Activated effector memory CD4-positive, alpha-beta T cell treated with Interleukin-2 at 50 U/mL for 16 hours (primary cell): ENCODE data around the gene AKR1C1.
"Not testable (repeated sequence)": the region's sequence is repeated elsewhere in the genome, so short reads cannot be mapped to it uniquely, and the experiment has no call there.

Experiments
- DNase-seq: peaks from one replicate; pipeline ENCODE4 v3.0.0-alpha.2; 2020

AKR1C1 gene

GRCh38 chr10:4984223-4984622 is 21.0 kb downstream of the AKR1C1 start:
- DNase-seq = no peak

DNA sequence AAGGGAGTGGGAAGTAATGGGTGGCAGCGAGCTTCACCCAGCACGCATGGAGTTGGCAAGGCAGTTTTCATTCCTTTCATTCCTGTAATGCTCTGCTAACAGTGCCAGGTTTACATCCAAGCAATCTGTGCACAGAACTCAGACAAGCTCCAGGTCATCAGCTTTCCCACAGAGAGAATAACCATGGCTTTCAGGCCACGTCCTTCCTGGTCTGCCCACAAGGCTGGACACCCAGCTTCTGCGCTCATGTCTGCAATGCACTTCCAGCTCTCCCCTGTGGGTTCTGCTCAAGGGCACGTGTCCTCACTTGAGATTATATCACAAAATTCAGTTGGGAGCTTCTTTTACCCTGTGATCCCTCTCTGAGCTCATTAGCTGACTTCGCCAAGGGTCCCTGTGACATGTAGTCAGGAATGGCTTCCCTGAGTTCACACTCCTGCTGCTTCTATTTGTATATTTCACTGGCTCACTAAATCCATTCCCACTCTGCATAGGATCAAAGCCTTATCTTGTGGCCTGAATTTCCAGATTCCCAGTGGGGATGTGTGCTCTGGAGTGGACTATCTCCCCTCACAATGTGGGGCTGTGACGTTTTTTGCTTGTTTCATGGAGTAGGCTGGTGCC is 21.9 kb downstream of the AKR1C1 start:
- DNase-seq = no peak

DNA sequence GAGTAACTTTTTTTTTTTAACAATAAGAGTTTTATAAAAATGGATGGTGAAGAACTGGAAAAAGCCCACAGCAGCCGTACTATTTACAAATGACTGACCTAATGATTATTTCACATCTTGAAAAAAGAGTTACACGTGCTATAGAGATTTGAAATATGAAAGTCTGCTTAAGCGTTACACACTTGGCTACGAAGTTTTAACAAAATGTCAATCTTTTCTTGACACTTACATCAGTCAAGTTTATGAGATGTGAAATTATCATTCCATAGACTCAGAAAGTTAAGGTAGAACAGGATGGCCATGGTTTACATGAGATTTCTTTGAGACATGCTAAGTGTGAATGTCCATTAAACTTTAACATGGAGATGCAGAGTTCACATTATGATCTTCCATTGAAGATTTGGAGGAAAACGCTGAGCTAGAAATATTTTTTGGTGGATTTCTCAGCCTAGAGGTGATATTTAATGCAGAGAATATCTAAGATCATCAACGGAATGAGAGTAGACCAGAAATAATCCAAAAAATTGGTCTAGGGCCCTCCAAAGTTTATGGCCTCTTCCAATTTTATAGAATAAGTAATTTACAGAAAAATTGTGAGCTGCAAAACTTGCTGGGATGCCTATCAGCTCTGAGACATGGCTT is 24.9 kb downstream of the AKR1C1 start:
- not testable (repeated sequence) for DNase-seq

DNA sequence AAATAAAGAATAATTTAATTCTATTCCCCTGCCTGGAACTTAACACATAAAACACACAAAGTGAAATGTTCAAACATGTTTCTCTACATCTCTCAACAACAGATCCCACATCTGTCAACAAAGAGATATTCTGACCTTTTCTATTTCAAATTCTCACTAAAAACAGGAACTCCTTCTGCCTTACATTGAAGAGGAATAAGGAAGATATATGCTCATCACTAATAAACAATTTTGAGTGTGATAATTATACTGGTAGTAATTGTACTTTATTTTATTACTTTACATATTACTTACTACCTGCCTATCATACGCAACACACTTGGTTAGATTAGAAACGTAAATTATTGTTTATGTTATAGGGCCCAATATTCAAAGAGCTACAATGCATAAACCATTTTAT is 27.0 kb downstream of the AKR1C1 start:
- no peak for DNase-seq

GRCh38 chr10:4991463-4991862 is 28.2 kb downstream of the AKR1C1 start:
- DNase-seq = not testable (repeated sequence)

DNA sequence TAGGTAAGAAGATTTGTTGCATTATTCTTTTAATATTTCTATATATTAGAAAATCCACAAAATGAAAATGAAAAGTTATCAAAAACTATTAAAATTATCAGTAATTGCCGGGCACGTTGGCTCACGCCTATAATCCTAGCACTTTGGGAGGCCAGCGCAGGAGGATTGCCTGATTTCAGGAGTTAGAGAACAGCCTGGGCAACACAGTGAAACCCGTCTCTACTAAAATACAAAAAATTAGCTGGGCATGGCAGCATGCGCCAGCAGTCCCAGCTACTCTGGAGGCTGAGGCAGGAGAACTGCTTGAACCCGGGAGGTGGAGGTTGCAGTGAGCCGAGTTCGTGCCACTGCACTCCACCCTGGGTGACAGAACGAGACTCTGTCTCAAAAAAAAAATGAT is 29.3 kb downstream of the AKR1C1 start:
- DNase-seq = not testable (repeated sequence)

DNA sequence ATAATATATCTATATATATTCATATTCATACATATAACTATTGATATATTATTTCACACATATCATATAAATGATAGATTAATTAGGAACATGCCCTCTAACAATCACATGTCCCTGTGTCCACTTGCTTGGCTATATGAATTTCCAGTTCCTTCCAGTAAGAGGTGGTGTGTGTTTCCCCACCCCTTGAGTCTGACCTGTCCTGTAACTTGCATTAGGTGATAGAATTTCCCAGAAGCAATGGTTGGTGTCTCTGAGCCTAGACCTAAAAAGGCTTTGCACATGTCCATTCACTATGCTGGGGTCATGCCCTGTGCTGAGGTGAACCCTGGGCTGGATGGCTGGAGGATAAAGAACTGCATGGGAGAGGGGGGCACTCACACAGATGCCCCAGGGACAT is 31.0 kb downstream of the AKR1C1 start:
- DNase-seq = not testable (repeated sequence)

GRCh38 chr10:4998671-4999070 is 35.5 kb downstream of the AKR1C1 start:
- DNase-seq = no peak

- DNase-seq = no peak
Measured at GRCh38 chr10:5002013-5002727, 39.0 kb downstream of the AKR1C1 start.

DNA sequence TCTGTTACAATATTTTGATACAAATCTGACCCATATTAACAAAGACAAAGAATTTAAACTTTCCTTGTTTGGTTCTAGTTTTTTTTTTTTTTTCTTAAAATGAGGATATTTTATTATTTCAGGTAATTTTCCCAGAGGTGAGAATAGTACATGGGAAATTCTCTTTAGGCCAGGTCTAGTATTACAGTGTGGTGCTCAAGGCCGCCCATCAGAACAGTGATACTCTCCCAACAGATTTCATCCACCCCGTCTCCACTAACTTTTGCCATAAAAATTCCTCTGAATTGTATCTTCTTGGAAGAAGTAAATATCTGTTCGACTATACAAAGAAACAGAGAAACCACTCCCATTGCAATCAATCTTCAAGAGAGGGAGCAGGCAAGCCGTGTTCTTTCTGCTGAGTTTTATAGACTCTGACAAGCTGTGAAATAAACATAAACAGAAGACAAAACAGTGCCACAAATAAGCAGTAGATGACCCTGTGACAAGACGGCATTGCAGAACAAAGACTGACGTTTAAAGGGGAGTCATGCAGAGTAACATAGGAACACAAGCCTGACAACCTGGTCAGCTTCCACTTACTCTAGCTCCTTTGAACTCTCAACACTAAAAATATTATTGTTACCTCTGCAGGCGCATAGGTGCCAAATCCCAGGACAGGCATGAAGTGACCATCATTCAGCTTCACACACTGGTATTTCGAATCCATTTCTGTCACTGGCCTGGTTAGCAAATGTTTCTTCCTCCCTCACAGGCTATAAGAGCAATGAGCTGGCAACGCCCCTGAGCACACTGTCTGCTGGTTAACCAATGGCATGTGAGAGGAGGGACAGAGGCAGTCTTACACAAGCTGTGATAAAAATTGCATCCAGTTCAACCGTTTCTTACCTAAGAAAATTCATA is 40.2 kb downstream of the AKR1C1 start, which contains the start of gene AKR1C2:
TSS of gene AKR1C2 (minus strand) at position 731 of the 903 bp plus-strand sequence. CDS start at position 709, 22 bp downstream.
- DNase-seq = not testable (repeated sequence)

GRCh38 chr10:5004030-5004385 is 40.8 kb downstream of the AKR1C1 start:
- not testable (repeated sequence) for DNase-seq

GRCh38 chr10:5004501-5004900 is 41.3 kb downstream of the AKR1C1 start:
- not testable (repeated sequence) for DNase-seq

DNA sequence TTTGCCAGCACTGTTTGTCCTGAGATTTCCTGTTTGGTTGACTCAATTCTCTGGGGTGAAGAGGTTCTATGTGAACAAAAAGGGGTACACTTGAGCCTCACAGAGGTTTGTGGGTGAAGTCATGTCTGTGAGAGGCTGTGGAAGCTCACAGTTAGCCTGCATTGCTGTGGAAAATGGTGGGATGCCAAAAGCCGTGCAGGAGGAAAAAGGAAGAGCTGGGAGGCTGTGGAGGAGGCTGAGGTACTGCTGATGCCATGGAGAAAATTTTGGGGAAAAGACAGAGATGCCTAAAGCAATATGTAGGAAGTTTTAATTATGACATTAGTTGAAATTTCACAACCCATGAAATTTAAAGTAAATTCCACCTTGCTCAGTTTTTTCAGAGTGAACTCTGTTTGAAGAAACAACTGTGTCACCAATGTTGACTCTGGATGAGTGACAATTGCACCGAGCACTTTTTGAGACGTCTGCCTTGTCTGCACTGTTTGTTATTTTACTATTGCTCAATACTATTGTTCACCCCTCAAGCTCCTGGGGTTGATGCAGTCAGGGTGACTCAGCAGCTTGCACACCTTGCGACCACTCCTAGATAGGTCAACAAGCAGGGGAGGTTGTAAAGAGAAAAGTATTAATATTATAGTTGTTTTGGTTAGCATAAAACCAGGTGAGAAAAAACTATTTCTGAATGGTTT is 45.8 kb downstream of the AKR1C1 start:
- DNase-seq = not testable (repeated sequence)

- not testable (repeated sequence) for DNase-seq
Measured at GRCh38 chr10:5010043-5010442, 46.8 kb downstream of the AKR1C1 start.

DNA sequence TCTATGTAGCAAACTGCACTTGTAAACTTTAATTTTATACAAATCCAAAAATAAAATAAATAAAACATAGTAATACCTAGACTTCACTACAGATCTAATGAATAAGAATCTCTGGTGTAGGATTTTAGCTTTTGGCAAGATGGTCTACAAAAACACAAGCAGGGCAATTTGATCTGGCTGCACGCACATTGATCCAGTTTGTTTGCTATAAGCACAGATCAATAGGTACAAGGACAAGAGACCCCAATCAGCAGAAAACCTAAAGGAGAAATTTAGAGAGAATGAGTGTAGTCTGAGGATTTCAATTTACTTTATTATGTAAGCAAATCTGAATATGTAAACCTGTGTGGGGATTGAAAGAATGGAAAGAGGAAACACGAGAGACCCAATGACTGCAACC is 48.2 kb downstream of the AKR1C1 start:
- not testable (repeated sequence) for DNase-seq

GRCh38 chr10:5012595-5012994 is 49.4 kb downstream of the AKR1C1 start:
- no peak for DNase-seq

DNA sequence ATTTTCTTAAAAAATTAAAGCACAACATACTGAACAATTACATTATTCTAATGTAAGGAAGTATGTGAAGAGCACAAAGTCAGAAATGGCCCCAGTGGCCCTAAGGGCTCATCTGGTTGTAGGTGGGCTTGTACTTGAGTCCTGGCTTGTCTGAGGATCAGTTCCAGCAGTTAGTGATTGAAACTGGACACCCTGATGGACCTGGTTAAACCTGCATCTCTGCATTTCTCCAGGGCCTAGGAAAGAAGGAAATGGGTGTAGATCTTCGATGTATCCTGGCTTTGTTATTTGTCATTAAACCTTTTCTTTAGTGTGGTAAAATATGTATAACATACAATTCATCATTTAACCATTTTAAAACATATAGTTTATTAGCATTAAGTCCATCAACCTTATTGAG is 50.2 kb downstream of the AKR1C1 start:
- no peak for DNase-seq

- DNase-seq = not testable (repeated sequence)
Measured at GRCh38 chr10:5014200-5014910, 51.1 kb downstream of the AKR1C1 start.

DNA sequence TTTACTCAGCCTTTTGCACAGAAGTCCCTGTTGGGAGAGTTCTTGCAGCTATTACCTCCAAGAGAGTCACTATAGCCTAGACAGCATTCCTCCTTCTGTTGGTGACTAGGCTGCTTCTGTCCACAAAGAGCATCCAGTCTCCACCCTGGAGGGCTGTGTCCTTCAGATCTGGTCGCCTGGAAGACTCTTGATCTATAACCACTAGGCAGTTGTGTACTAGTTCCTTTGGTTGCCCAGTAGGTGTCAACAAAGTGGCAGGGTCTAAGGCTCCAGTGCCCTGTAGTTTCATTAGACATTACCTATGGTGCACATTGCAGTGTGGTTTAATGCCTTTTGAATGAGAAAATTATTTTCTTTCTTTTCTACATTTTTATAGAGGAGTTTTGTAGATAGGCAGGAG is 51.7 kb downstream of the AKR1C1 start:
- DNase-seq = no peak

- DNase-seq = no peak
Measured at GRCh38 chr10:5018134-5018533, 54.9 kb downstream of the AKR1C1 start.

GRCh38 chr10:5018671-5019277 is 55.6 kb downstream of the AKR1C1 start:
- DNase-seq = not testable (repeated sequence)
